ENCODE results near the gene ADRA1B.

ADRA1B gene

GRCh38 chr5:159881967-159882366, 34.3 kb upstream of the ADRA1B start:
- no peak for TF ChIP-seq CTCF (IDR thresholded peaks at IDR 0.05)

GRCh38 chr5:159883522-159883950, 32.7 kb upstream of the ADRA1B start:
- TF ChIP-seq CTCF (IDR thresholded peaks at IDR 0.05): no peak

- TF ChIP-seq CTCF (IDR thresholded peaks at IDR 0.05): no peak
These were observed 31.2 kb upstream of the ADRA1B start for GRCh38 chr5:159884917-159885620.

GRCh38 chr5:159886296-159886695, 30.0 kb upstream of the ADRA1B start:
- TF ChIP-seq CTCF (IDR thresholded peaks at IDR 0.05): no peak

- TF ChIP-seq CTCF (IDR thresholded peaks at IDR 0.05): no peak
These were observed 29.2 kb upstream of the ADRA1B start for GRCh38 chr5:159887050-159887449.

- TF ChIP-seq CTCF (IDR thresholded peaks at IDR 0.05): no peak
These were observed 27.4 kb upstream of the ADRA1B start for GRCh38 chr5:159888860-159889259.

GRCh38 chr5:159890141-159890540, 26.1 kb upstream of the ADRA1B start:
- TF ChIP-seq CTCF (IDR thresholded peaks at IDR 0.05): no peak

GRCh38 chr5:159891371-159891770, 24.9 kb upstream of the ADRA1B start:
- TF ChIP-seq CTCF (IDR thresholded peaks at IDR 0.05): no peak

All from LNCAP (cell line).